Mammary epithelial cell (primary cell): ENCODE measurements around the gene ASB2.

Experiments used
- CTCF ChIP-seq, 2 donors: IDR thresholded peaks in 1 of 2; conservative IDR thresholded peaks in 1 of 2; 2 replicates each; pipeline ENCODE4 v1.5.1; 2011 to 2012; ENCODE audit warnings: inconsistent platforms in 2 of 2, low read length in 2 of 2, mild to moderate bottlenecking in 2 of 2, control low read depth in 1 of 2, low read depth in 1 of 2; ENCODE audit not compliant: insufficient read depth in 1 of 2; ENCODE audit errors: extremely low read depth in 1 of 2
- EZH2 ChIP-seq: IDR thresholded peaks from 2 replicates; pipeline ENCODE4 v1.6.1; 2012; ENCODE audit warnings: low read length, inconsistent platforms, borderline replicate concordance

GRCh38 chr14:93959239-93960107 is 16.9 kb downstream of the ASB2 start:
- no peak for TF ChIP-seq CTCF (conservative IDR thresholded peaks at IDR 0.05 in 1 of 2, IDR thresholded peaks at IDR 0.05 in 1 of 2; ENCODE audit: extremely low read depth in 1 of 2, insufficient read depth in 1 of 2, low read depth in 1 of 2, low read length in 2 of 2)
- no peak for TF ChIP-seq EZH2
